SHP77 treated with DMSO at 0.1 percent for 48 hours (cell line): Measurements from ENCODE around the gene TRPM5.

Experiments
- DNase-seq: peaks from one replicate; lab custom pipeline; 2025; lab: John Stamatoyannopoulos, UW

Gene TRPM5

DNA sequence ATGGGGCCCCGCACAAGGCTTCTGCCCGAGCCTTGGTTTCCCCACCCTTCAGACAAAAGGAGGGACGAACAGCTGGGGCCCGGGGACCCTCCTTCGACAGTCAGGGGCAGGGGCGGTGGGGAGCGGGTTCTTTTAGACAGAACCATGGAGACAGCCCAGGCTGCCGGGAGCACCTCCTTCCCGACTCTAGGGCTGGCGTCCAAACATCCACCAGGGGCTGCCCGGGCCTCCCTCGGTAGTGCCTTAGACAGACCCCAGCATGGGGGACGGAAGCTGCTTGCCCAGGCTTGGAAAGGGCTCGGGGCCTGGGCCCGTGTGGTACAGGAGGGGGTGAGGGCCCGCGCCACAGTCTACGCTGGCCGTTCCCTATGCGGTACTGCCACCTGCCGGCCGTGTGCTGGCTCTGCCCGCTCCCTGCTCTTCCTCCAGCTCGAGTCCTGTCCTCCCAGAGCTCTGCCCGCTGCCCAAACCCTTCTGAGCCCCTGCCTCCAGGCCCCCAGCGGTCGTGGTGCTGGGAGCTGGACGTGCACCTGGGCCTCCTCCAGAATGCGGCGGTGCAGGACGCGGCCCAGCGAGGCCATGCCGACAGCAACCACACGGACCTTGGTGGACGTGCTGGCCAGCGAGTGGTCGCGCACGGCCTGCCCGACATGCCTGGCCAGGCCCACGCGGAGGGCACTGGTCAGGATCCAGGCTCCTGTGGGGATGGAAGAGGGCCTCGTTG is 23.6 kb downstream of the TRPM5 start:
- peak; percentile 5 for DNase-seq

DNA sequence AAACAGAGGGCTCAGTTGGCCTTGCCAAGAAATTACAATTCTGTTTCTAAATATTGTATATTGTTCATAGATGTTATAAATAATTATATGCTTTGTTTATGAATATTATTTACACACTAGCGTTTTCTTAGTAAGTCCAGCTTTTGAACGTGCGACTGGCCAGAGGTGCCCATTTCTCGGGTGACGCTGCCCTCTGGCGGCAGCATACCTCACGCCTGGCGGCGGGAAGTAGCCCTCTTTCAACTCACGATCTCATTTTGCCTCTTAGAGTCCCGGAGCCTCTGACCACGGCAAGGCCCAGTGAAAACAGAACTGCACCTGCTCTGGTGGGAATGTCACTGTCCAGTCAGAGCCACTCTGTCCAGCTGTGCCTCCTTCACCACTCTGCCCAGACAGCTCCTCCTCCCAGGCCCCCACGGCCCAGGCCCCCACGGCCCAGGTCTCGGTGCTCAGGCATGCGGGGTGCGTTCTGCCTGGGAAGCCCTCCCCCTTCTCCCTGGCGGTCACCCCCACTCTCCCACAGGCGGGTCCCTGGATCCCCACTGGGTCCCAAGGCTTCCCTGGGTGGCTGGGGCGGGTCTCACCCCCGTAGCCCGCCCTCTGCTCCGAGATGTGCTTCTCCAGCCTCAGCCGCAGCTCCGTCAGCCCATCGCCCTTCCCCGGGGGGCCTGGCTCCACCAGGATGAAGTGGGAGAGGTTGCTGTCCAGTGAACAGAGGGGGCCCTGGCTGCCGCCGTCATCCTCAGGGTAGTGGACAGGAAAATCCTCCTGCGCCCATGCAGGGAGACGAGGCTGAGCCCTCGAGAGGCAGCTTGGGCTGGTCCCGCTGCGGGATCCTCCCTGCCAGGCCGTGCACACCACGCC is 24.4 kb downstream of the TRPM5 start:
- peak; percentile 21 for DNase-seq

- no peak for DNase-seq
These were observed 25.5 kb downstream of the TRPM5 start for GRCh38 chr11:2418693-2419360.

DNA sequence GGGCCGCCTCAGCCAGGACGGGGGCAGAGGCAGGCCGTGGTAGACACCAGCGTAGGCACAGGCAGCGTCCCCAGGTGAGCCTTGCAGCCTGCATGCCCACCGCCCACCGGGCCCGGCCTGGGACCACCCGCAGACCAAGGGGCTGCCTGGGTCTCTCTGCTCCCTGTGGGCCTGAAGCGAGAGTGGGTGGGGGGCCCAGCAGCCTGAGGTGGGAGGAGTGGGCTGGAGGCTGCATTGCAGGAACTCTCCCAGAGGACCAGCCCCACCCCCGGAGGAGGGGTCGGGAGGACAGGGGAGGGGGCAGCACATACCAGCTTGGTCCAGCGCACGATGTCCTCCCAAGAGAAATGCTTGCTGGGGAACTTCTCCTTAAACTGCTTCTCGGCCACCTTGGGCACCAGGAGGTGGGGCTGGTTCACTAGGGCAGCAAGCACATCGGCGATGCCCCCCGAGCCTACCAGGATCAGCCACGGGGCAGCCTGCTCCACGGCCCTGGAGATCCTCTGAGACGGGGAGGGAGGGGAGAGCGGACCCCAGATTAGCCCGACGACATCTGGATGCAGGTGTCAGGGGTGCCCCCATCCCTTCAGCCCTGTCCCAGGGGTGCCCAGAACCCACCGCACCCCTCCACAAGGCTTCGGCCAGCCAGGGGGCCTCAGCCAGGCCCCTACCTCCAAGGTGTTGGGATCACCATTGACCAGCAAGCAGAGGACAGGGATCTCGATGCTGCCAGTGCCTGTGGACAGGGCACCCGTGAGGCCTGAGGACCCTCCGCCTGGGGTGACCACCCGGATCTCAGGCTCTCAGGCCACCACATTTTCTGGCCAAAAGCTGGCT is 26.2 kb downstream of the TRPM5 start:
- no peak for DNase-seq

- DNase-seq, result no peak
These were observed 27.5 kb downstream of the TRPM5 start for GRCh38 chr11:2416765-2417164.

DNA sequence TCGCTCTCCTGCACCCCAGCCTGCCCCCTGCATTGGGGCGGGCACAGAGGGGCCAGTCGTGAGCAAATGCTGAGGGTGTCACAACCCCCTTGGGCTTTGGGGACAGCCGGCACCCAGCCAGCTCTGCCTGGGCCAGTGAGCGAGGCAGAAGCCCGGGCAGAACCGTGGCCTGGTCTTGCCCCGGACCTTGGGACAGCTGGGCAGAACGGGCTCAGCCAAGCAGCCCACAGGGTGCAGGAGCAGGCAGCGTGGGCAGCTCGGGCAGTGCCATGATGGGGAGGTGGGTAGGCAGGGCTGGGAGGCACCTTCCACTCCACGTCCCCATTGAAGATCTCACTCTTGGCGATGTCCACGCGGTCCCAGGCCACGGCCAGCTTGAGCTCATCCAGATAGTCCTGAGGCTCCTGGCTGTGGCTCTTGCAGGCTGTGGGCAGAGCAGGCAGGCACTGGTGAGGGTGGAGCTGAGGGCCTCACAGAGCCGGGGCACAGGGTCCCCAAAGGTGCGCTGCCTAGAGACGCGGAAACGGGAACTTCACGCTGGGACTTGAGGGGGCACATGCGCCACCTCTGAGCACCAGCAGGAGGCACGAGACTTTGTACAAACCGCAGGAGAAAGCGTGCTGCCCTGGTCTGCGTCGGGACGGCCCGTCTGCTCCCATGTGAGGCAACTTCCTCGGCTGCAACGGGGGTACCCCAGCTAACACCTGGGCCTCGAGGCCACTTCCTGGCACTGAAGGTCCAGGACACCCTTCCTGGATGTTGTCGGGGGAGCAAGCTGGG is 28.5 kb downstream of the TRPM5 start:
- DNase-seq, result no peak

GRCh38 chr11:2415171-2415570 is 29.1 kb downstream of the TRPM5 start:
- no peak for DNase-seq

DNA sequence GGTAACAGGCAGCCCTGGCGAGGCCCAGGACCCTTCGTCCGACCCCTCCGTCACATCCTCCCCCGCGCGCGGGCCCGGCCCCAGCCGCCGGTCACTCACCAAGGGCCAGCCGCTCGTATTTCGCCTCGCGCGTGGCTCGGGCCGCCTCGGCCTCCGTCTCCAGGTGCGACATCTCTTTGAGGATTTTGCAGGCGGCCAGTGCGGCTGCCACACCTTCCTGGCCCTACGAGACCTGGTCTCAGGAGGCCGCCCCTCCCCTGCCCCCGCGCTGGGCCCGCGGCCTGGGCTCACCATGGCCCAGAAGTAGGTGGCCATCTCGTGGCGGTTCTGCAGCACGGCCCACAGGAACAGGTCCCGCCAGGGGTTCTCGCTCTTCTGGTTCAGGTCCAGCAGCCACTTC is 29.7 kb downstream of the TRPM5 start:
- no peak for DNase-seq

- DNase-seq, result no peak
These were observed 30.4 kb downstream of the TRPM5 start for GRCh38 chr11:2413742-2414579.

- DNase-seq, result no peak
These were observed 32.0 kb downstream of the TRPM5 start for GRCh38 chr11:2412323-2412722.

DNA sequence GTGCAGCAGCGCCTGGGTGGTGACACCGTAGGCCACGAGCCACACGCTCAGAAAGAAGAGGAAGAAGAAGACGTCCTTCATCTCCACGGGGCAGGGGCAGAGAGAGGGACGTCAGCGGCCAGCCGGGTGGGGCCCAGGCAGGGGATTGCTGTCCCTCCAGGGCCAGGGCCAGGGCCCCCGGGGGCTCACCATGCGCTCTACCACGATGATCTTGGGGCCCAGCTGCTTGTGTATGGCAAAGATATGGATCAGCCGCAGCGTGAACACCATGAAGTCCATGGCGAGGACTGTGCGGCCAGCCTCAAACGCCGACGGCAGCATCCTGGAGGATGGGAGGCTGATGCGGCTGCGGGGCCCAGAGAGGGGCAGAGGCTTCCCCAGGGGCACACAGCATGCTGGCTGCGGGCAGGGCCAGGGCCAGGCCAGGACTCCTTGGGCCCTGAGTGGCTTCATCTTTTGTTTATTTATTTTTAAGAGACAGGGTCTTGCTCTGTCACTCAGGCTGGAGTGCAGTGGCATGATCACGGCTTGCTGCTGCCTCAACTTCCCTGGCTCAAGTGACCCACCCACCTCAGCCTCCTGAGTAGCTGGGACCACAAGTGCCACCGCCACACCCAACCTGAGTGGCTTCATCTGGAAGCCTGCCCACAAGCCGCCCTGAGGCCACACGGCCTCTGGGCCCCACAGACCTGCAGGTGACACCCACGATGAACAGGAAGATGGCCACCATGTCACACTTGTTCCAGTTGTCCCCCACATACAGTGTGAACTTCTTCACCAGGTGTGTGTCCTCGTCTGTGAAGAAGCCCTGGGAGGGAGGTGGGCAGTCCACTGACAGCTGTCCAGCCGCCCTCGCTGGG is 32.6 kb downstream of the TRPM5 start:
- DNase-seq, result no peak

- no peak for DNase-seq
These were observed 33.7 kb downstream of the TRPM5 start for GRCh38 chr11:2410616-2411015.

DNA sequence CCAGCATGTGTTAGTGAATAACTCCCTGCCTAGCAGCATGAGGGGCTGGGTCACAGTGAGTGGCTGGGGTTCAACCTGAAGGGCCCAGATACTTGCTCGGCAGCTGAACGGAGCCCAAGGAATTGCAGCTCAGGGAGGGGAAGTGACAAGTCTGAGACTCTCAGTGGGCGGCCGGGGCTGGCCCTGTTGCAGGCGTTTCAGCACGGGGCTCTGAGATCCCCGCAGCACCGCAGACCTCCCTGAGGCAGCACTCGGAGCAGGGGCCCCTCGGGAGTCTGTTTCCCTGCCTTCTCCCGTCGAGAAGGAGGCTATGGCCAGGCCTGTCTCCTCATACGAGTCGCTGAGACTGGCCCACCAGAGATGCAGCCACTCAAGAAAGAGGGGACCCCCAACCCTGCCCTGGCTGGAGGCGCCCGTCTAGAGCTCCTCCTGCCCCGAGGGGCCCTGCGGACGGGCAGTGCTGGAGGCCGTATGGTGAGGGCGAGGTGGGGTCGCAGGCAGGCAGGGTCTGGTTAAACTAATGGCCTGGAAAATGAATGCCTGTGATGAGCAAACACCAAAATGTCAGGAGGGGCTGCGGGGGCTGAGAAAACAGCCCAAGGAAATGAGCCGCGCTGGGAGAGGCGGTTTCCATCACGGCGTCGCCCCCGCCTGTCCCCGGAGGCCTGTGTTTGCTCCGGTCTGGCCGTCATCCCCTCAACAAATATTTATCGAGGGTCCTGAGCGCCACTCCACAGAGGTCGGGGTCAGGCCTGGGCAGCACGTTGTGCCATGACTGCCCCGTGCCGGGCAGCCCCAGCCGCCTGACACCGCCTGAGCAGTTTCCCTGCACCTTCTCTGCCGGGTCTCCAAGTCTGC is 34.5 kb downstream of the TRPM5 start:
- no peak for DNase-seq

DNA sequence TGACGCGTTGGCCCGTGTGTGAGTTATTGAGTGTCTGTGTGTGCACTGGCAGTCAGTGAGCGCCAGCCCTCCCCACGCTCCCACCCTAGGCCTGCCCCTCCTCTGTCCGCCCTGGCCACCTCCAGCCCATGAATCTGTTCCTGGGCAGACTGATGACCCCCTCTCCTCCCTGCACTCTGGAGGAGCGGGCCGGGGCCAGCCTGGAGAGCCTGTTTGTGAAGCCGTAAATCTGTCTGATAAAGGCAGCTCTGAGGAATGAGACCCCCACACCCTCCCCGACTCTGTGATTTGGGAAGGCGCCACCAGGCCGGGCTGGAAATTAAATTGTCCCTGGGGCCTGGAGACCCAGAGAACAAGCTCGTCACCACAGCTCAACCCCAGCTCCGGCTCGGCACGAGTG is 35.2 kb downstream of the TRPM5 start:
- no peak for DNase-seq

- no peak for DNase-seq
These were observed 35.6 kb downstream of the TRPM5 start for GRCh38 chr11:2408671-2409070.

DNA sequence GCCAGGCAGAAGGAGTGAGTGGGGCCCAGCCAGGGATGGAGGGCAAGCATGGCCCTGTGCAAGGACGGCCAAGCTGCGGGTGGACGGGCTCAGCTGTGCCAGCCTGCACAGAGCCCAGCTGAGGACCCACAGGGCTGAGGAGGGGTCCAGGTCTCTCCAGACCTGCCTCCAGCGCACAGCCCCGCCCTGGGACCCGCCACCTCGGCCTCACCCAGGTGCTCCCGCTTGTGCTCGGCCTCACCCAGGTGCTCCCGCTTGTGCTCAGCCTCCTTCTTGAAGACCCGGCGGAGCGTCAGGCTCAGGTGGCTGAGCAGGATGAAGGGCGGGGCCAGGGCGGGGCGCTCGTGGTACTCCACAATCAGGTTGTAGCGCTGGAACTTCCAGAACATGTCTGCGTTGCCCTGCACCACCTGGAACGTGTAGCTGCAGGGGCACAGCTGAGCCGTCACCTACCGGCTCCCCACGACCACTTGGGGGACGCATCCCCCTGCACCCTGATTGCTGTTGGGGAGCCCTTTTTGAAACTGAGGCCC is 37.4 kb downstream of the TRPM5 start:
- DNase-seq, result no peak

- DNase-seq, result no peak
These were observed 37.9 kb downstream of the TRPM5 start for GRCh38 chr11:2406451-2406850.

DNA sequence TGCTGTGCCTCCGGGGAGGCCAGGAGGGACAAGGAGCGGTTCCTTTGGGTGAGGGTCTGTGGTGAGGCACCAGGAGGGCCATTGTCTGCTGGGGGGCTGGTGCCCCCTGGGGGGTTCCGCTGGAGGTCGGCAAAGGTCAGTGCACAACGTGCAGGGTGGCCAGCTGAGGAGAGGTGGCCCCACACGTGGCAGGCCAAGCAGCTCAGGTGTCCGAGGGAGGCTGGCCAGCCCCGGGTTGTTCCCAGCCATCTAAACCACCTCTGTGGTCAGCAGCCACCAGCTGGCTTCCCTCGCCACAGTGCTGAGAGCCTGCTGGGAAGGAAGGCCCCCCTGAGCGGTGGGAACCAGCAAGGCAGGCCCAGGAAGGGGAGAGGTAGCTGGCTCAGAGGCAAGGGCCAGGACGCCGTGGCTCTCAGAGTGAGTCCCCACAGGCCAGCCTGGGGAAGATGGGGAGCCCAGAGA is 39.5 kb downstream of the TRPM5 start:
- no peak for DNase-seq
